Trophoblast cell (in vitro differentiated cells and primary cell): ENCODE results near the gene GLIPR2.
A peak's percentile ranks its signal among the peaks of the same experiment; 100 is the strongest.
"Not testable (repeated sequence)": the region's sequence is repeated elsewhere in the genome, so short reads cannot be mapped to it uniquely, and the experiment has no call there.

Experiments
- DNase-seq, 2 donors: peaks; one replicate each; pipeline ENCODE4 v3.0.0-alpha.2; 2016
- H2AFZ ChIP-seq: 2 replicates; pipeline ENCODE4 v1.6.1; 2013; ENCODE audit warnings: low read length, moderate library complexity, mild to moderate bottlenecking; ENCODE audit not compliant: insufficient read depth, poor library complexity
- H2AK5ac ChIP-seq: 2 replicates; pipeline ENCODE4 v1.6.1; 2013; ENCODE audit warnings: mild to moderate bottlenecking, low read length
- H2BK120ac ChIP-seq: 2 replicates; pipeline ENCODE4 v1.6.1; 2013; ENCODE audit warnings: low read length, mild to moderate bottlenecking, moderate library complexity; ENCODE audit not compliant: insufficient read depth, poor library complexity
- H2BK12ac ChIP-seq: 2 replicates; pipeline ENCODE4 v1.6.1; 2013; ENCODE audit warnings: mild to moderate bottlenecking, low read length, moderate library complexity
- H2BK5ac ChIP-seq: 2 replicates; pipeline ENCODE4 v1.6.1; 2013; ENCODE audit warnings: low read length, low read depth, moderate library complexity, mild to moderate bottlenecking; ENCODE audit not compliant: poor library complexity
- H3K14ac ChIP-seq: 2 replicates; pipeline ENCODE4 v1.6.1; 2013; ENCODE audit warnings: mild to moderate bottlenecking, low read length
- H3K18ac ChIP-seq: 2 replicates; pipeline ENCODE4 v1.6.1; 2013; ENCODE audit warnings: mild to moderate bottlenecking, low read length
- H3K23ac ChIP-seq: 2 replicates; pipeline ENCODE4 v1.6.1; 2013; ENCODE audit warnings: low read length
- H3K27ac ChIP-seq: 2 replicates; pipeline ENCODE4 v1.5.1; 2013; ENCODE audit warnings: low read depth, mild to moderate bottlenecking, inconsistent platforms, low read length, moderate library complexity
- H3K27me3 ChIP-seq: 2 replicates; pipeline ENCODE4 v1.6.1; 2013; ENCODE audit warnings: inconsistent platforms, mild to moderate bottlenecking, low read length, moderate library complexity; ENCODE audit not compliant: insufficient read depth
- H3K36me3 ChIP-seq, 2 experiments: 1 replicate in 1 of 2; 2 replicates in 1 of 2; pipeline ENCODE4 v1.6.1; 2013; ENCODE audit warnings: low read length in 2 of 2, mild to moderate bottlenecking in 2 of 2, moderate library complexity in 1 of 2; ENCODE audit not compliant: insufficient read depth in 2 of 2, control insufficient read depth in 1 of 2
- H3K4ac ChIP-seq: 2 replicates; pipeline ENCODE4 v1.6.1; 2013; ENCODE audit warnings: low read depth, mild to moderate bottlenecking, low read length, moderate library complexity
- H3K4me1 ChIP-seq, 2 experiments: 1 replicate in 1 of 2; 2 replicates in 1 of 2; pipeline ENCODE4 v1.6.1; 2013; ENCODE audit warnings: low read length in 2 of 2, mild to moderate bottlenecking in 2 of 2, moderate library complexity in 1 of 2; ENCODE audit not compliant: insufficient read depth in 2 of 2, control insufficient read depth in 1 of 2
- H3K4me2 ChIP-seq: 2 replicates; pipeline ENCODE4 v1.6.1; 2013; ENCODE audit warnings: inconsistent platforms, mild to moderate bottlenecking, low read length, moderate library complexity
- H3K4me3 ChIP-seq: 2 replicates; pipeline ENCODE4 v1.5.1; 2013; ENCODE audit warnings: mild to moderate bottlenecking, low read depth, low read length, inconsistent platforms
- H3K79me1 ChIP-seq: one replicate; pipeline ENCODE4 v1.6.1; 2013; ENCODE audit warnings: low read length
- H3K79me2 ChIP-seq: 2 replicates; pipeline ENCODE4 v1.6.1; 2013; ENCODE audit warnings: low read length, mild to moderate bottlenecking; ENCODE audit not compliant: control insufficient read depth, insufficient read depth, poor library complexity
- H3K9ac ChIP-seq: 2 replicates; pipeline ENCODE4 v1.6.1; 2013; ENCODE audit warnings: mild to moderate bottlenecking, low read length
- H3K9me3 ChIP-seq: 2 replicates; pipeline ENCODE4 v1.6.1; 2013; ENCODE audit warnings: low read depth, mild to moderate bottlenecking, control low read depth, inconsistent platforms, low read length; ENCODE audit not compliant: insufficient read depth
- H4K12ac ChIP-seq: 2 replicates; pipeline ENCODE4 v1.6.1; 2013; ENCODE audit warnings: low read depth, mild to moderate bottlenecking, low read length, moderate library complexity
- H4K8ac ChIP-seq: 2 replicates; pipeline ENCODE4 v1.6.1; 2013; ENCODE audit warnings: low read depth, mild to moderate bottlenecking, low read length, moderate library complexity
- H4K91ac ChIP-seq: one replicate; pipeline ENCODE4 v1.6.1; 2013; ENCODE audit warnings: low read depth, mild to moderate bottlenecking, low read length, moderate library complexity
- WGBS: extraction: QIAGEN DNeasy Blood & Tissue Kit; methylation state at CpG from one replicate; pipeline ENCODE4 v1.1.7; 2013; ENCODE audit warnings: missing lambda C conversion rate; ENCODE audit not compliant: insufficient read length, insufficient coverage; ENCODE audit errors: extremely low coverage; 5-methylcytosine and 5-hydroxymethylcytosine counted together

Gene GLIPR2

GRCh38 chr9:36174271-36174670, 37.7 kb downstream of the GLIPR2 start:
- no peaks in the 10 kb centered on the region for H3K27me3 ChIP-seq

GRCh38 chr9:36174731-36175130, 38.2 kb downstream of the GLIPR2 start:
- Histone ChIP-seq H3K4me2 (no peak overlapping the region), H3K4me3 (no peak overlapping the region), H3K18ac (no peak overlapping the region), H3K27me3 (no peaks in the 10 kb centered on the region), H3K4me1 (peaks cover 6 to 7% of the 10 kb centered on the region in 2 experiments), H2AK5ac (no peak overlapping the region), H3K4ac (no peak overlapping the region), H4K91ac (no peak overlapping the region), H3K79me1 (peaks cover 5% of the 10 kb centered on the region), H3K36me3 (no peaks in the 10 kb centered on the region), H4K12ac (no peak overlapping the region), H2BK120ac (no peak overlapping the region), H4K8ac (no peak overlapping the region), H2BK12ac (no peak overlapping the region), H3K27ac (peak overlapping the region; percentile 78), H3K23ac (no peak overlapping the region), H3K79me2 (peaks cover 1% of the 10 kb centered on the region), H2BK5ac (peak overlapping the region; percentile 22), H2AFZ (no peak overlapping the region), H3K14ac (no peak overlapping the region), H3K9ac (no peak overlapping the region), H3K9me3 (no peaks in the 10 kb centered on the region)
- no CpG with 5 or more reads among the region's 3 CpGs for WGBS
- DNase-seq, result peak; percentile 89 to 95

More at GRCh38 chr9:36174271-36174670, 37.7 kb downstream of the GLIPR2 start:
- H3K27ac ChIP-seq, result peak overlapping the region; percentile 56
- H3K9me3 ChIP-seq, result no peaks in the 10 kb centered on the region
- peak in 1 of 2 donors; percentile 55 for DNase-seq
- no peak overlapping the region for H3K4ac ChIP-seq
- peak overlapping the region; percentile 21 for H2BK5ac ChIP-seq
- no peak overlapping the region for H3K4me2 ChIP-seq
- no peak overlapping the region for H2AFZ ChIP-seq
- peaks cover 1% of the 10 kb centered on the region for H3K79me2 ChIP-seq
- H2BK120ac ChIP-seq, result peak overlapping the region; percentile 60
- H2BK12ac ChIP-seq, result peak overlapping the region; percentile 15
- H3K79me1 ChIP-seq, result peaks cover 5% of the 10 kb centered on the region
- H3K23ac ChIP-seq, result no peak overlapping the region
- no peak overlapping the region for H4K12ac ChIP-seq
- no peak overlapping the region for H2AK5ac ChIP-seq
- H3K18ac ChIP-seq, result no peak overlapping the region
- H3K4me1 ChIP-seq, result peaks cover 6 to 7% of the 10 kb centered on the region in 2 experiments
- H3K36me3 ChIP-seq, result no peaks in the 10 kb centered on the region
- no peak overlapping the region for H3K9ac ChIP-seq
- WGBS, result no CpG with 5 or more reads among the region's 7 CpGs
- no peak overlapping the region for H3K14ac ChIP-seq
- H4K8ac ChIP-seq, result no peak overlapping the region
- peak overlapping the region; percentile 66 for H4K91ac ChIP-seq
- H3K4me3 ChIP-seq, result no peak overlapping the region

DNA sequence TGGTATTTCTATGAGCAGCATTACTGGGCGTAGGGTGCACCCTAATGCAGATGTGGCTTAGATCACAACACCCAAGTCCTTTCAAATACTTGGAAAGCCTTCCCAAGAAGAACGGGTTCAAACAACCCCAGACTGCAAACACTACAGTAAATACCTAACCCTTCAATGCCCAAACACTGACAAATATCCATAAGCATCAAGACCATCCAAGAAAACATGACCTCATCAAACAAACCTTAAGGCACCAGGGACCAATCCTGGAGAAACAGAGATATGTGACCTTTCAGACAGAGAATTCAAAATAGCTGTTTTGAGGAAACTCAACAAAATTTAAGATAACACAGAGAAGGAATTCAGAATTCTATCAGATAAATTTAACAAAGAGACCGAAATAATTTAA, 38.7 kb downstream of the GLIPR2 start:
- not testable (repeated sequence) for H2BK12ac ChIP-seq, H3K4me2 ChIP-seq, H3K79me1 ChIP-seq, H3K4me1 ChIP-seq, H2BK120ac ChIP-seq, H2AFZ ChIP-seq, H4K91ac ChIP-seq, H3K18ac ChIP-seq, H2AK5ac ChIP-seq, H3K27me3 ChIP-seq, H4K12ac ChIP-seq, H3K23ac ChIP-seq, H3K79me2 ChIP-seq, H3K9me3 ChIP-seq, H4K8ac ChIP-seq, H3K14ac ChIP-seq, H3K9ac ChIP-seq, H3K36me3 ChIP-seq, H3K4ac ChIP-seq, H3K4me3 ChIP-seq
- peak overlapping the region; percentile 22 for H2BK5ac ChIP-seq
- WGBS, result no CpG with 5 or more reads among the region's 3 CpGs
- H3K27ac ChIP-seq, result peak overlapping the region; percentile 78
- peak; percentile 31 to 79 for DNase-seq

- H3K9ac ChIP-seq, H3K23ac ChIP-seq, H3K36me3 ChIP-seq, H2BK120ac ChIP-seq, H3K4me3 ChIP-seq, H3K79me1 ChIP-seq, H3K27ac ChIP-seq, H3K4me2 ChIP-seq, H3K4ac ChIP-seq, H2AK5ac ChIP-seq, H3K79me2 ChIP-seq, H3K27me3 ChIP-seq, H2BK5ac ChIP-seq, H4K91ac ChIP-seq, H4K12ac ChIP-seq, H3K14ac ChIP-seq, H2AFZ ChIP-seq, H2BK12ac ChIP-seq, H4K8ac ChIP-seq, H3K9me3 ChIP-seq, H3K4me1 ChIP-seq, H3K18ac ChIP-seq: not testable (repeated sequence)
- peak; percentile 65 to 77 for DNase-seq
- WGBS, result no CpG with 5 or more reads among the region's 10 CpGs
These were observed 40.0 kb downstream of the GLIPR2 start for GRCh38 chr9:36176496-36176895.
